CD4-positive, alpha-beta T cell (primary cell): Measurements from ENCODE around the gene PEX10. TPM values are rescaled to one million over a fixed set of nuclear protein-coding genes. Genes with fewer than 3 reads are reported as not detected.

Experiments
- ATAC-seq: fragments of 200-7000 bp; cut with Tn5 transposase; one replicate; pipeline ENCODE4 v1.10.0; 2022; ENCODE audit warnings: mild to moderate bottlenecking; ENCODE audit not compliant: poor library complexity
- CTCF ChIA-PET: fragments of 350-600 bp; sonication (Branson Sonifier 250); formaldehyde crosslinking; loops from one replicate; lab custom pipeline; 2021; ENCODE audit warnings: antibody characterized with exemption, inconsistent platforms; lab: Charles Lee
- POLR2A ChIA-PET: fragments of 350-600 bp; sonication (Branson Sonifier 250); formaldehyde crosslinking; loops from one replicate; lab custom pipeline; 2021; ENCODE audit warnings: antibody characterized with exemption, inconsistent platforms; lab: Charles Lee
- DNase-seq, 14 experiments: peaks; one replicate each; pipeline ENCODE4 v3.0.0-alpha.2; 2013 to 2020; ENCODE audit warnings: mixed read lengths in 2 of 14
- H3K27ac ChIP-seq, 2 donors: one replicate each; pipeline versions ENCODE4 v1.5.1 to v1.7.0; 2013; ENCODE audit warnings: low read length in 2 of 2, low read depth in 1 of 2, mild to moderate bottlenecking in 1 of 2
- H3K27me3 ChIP-seq, 2 experiments: 1 replicate in 1 of 2; 2 replicates in 1 of 2; pipeline versions ENCODE4 v1.6.1 to v1.7.0; 2013; ENCODE audit warnings: low read length in 2 of 2, control low read depth in 1 of 2, mild to moderate bottlenecking in 1 of 2, moderate library complexity in 1 of 2; ENCODE audit not compliant: insufficient read depth in 2 of 2, control insufficient read depth in 1 of 2
- H3K36me3 ChIP-seq: one replicate; pipeline ENCODE4 v1.6.1; 2013; ENCODE audit warnings: low read length, control low read depth; ENCODE audit not compliant: insufficient read depth
- H3K4me1 ChIP-seq: one replicate; pipeline ENCODE4 v1.6.1; 2013; ENCODE audit warnings: low read length, control low read depth; ENCODE audit not compliant: insufficient read depth
- H3K4me3 ChIP-seq: one replicate; pipeline ENCODE4 v1.5.1; 2013; ENCODE audit warnings: mild to moderate bottlenecking, low read length, moderate library complexity
- H3K9me3 ChIP-seq, 2 experiments: 1 replicate in 1 of 2; 2 replicates in 1 of 2; pipeline versions ENCODE4 v1.6.1 to v1.7.0; 2013; ENCODE audit warnings: low read length in 2 of 2, mild to moderate bottlenecking in 2 of 2, control low read depth in 1 of 2, moderate library complexity in 1 of 2; ENCODE audit not compliant: control insufficient read depth in 1 of 2, insufficient read depth in 1 of 2
- H3K27ac Mint-ChIP-seq: one replicate; pipeline ENCODE4 v1.8.0; 2020; ENCODE audit warnings: mixed read lengths
- H3K27me3 Mint-ChIP-seq: one replicate; pipeline ENCODE4 v1.8.0; 2021; ENCODE audit warnings: mixed read lengths
- H3K36me3 Mint-ChIP-seq: one replicate; pipeline ENCODE4 v1.8.0; 2021; ENCODE audit warnings: low read depth, mixed read lengths
- H3K4me1 Mint-ChIP-seq: one replicate; pipeline ENCODE4 v1.8.0; 2021; ENCODE audit warnings: low read depth, mixed read lengths
- H3K4me3 Mint-ChIP-seq: one replicate; pipeline ENCODE4 v1.8.0; 2020; ENCODE audit warnings: mild to moderate bottlenecking, mixed read lengths
- H3K9me3 Mint-ChIP-seq: one replicate; pipeline ENCODE4 v1.8.0; 2020; ENCODE audit warnings: mixed read lengths
- CTCF ChIP-seq: fragments of 200-600 bp; IDR thresholded peaks from one replicate; pipeline ENCODE4 v1.8.0; 2022; ENCODE audit warnings: antibody characterized with exemption, mild to moderate bottlenecking
- intact Hi-C, 2 experiments: fragments of 100-400 bp; cut with DNase I in 1 of 2; cut with micrococcal nuclease in 1 of 2; formaldehyde crosslinking; loops; one replicate each; pipeline versions ENCODE4 v1.15.1 to v1.9.0; 2023 to 2025; cut with DNase I, micrococcal nuclease
- total RNA-seq, 174 experiments: library from RNA in 2 of 174; stranded (reverse) in 2 of 174; gene quantifications; one replicate each; pipeline ENCODE4 v1.2.3 and lab custom pipeline; 2021 to 2026

The PEX10 gene
- total RNA-seq, 2 experiments from 2014 or later, result 12.0 to 12.5 TPM

GRCh38 chr1:2433196-2433595 is 20.8 kb upstream of the PEX10 start:
- Mint-ChIP-seq H3K27ac (no peak overlapping the region), H3K36me3 (peaks cover 5% of the 10 kb centered on the region), H3K4me3 (no peak overlapping the region), H3K27me3 (peaks cover 6% of the 10 kb centered on the region), H3K4me1 (peaks cover 4% of the 10 kb centered on the region), H3K9me3 (no peaks in the 10 kb centered on the region)
- Histone ChIP-seq H3K27me3 (no peaks in the 10 kb centered on the region), H3K4me1 (peaks cover 3% of the 10 kb centered on the region), H3K9me3 (peaks cover 0 to 27% of the 10 kb centered on the region in 2 experiments), H3K4me3 (no peak overlapping the region), H3K36me3 (peaks cover 8% of the 10 kb centered on the region), H3K27ac (no peak overlapping the region)
- TF ChIP-seq CTCF, result no peak
- ChIA-PET POLR2A (no interaction called here), CTCF (no interaction called here)
- ATAC-seq, result no peak
- DNase-seq, result no peak
- intact Hi-C loops, result no loop called here

GRCh38 chr1:2432441-2432844 is 20.1 kb upstream of the PEX10 start:
- Histone ChIP-seq H3K4me3 (no peak overlapping the region), H3K27me3 (no peaks in the 10 kb centered on the region), H3K36me3 (peaks cover 8% of the 10 kb centered on the region), H3K9me3 (peaks cover 0 to 30% of the 10 kb centered on the region in 2 experiments), H3K4me1 (peaks cover 6% of the 10 kb centered on the region), H3K27ac (no peak overlapping the region)
- H3K4me3 Mint-ChIP-seq, result no peak overlapping the region
- ATAC-seq (no peak), DNase-seq (no peak)
- no peak for TF ChIP-seq CTCF
- H3K27me3 Mint-ChIP-seq, result peaks cover under 1% of the 10 kb centered on the region
- ChIA-PET POLR2A (no interaction called here), CTCF (no interaction called here)
- no peak overlapping the region for H3K27ac Mint-ChIP-seq
- H3K9me3 Mint-ChIP-seq, result no peaks in the 10 kb centered on the region
- peaks cover 2% of the 10 kb centered on the region for H3K4me1 Mint-ChIP-seq
- intact Hi-C loops, result no loop called here
- H3K36me3 Mint-ChIP-seq, result peaks cover 3% of the 10 kb centered on the region

GRCh38 chr1:2431518-2431917 is 19.2 kb upstream of the PEX10 start:
- peaks cover 12% of the 10 kb centered on the region for H3K4me1 ChIP-seq
- ATAC-seq (no peak), DNase-seq (no peak)
- no peaks in the 10 kb centered on the region for H3K9me3 Mint-ChIP-seq
- H3K9me3 ChIP-seq, result peaks cover 0 to 30% of the 10 kb centered on the region in 2 experiments
- CTCF ChIA-PET, result no interaction called here
- no peak overlapping the region for H3K4me3 ChIP-seq
- H3K27ac ChIP-seq, result no peak overlapping the region
- intact Hi-C loops, result no loop called here
- no peaks in the 10 kb centered on the region for H3K36me3 Mint-ChIP-seq
- H3K4me1 Mint-ChIP-seq, result no peaks in the 10 kb centered on the region
- H3K4me3 Mint-ChIP-seq, result no peak overlapping the region
- POLR2A ChIA-PET, result no interaction called here
- H3K27me3 Mint-ChIP-seq, result no peaks in the 10 kb centered on the region
- H3K27me3 ChIP-seq, result no peaks in the 10 kb centered on the region
- H3K27ac Mint-ChIP-seq, result no peak overlapping the region
- H3K36me3 ChIP-seq, result peaks cover 8% of the 10 kb centered on the region
- no peak for TF ChIP-seq CTCF
